Neural cell (in vitro differentiated cells): ENCODE measurements around the gene GNG12. TPM values are rescaled to one million over a fixed set of nuclear protein-coding genes. Genes with fewer than 3 reads are reported as not detected.

Experiments used
- H2AFZ ChIP-seq: fragments of 200-600, 300-800 bp; sonication (generic), shearing (Covaris generic); 2 replicates; pipeline ENCODE4 v1.6.0; 2014; ENCODE audit warnings: low read depth, mild to moderate bottlenecking, antibody characterized with exemption, low read length, moderate library complexity
- H3F3A ChIP-seq: fragments of 200-600 bp; shearing (Covaris generic); 2 replicates; pipeline ENCODE4 v1.6.1; 2016; ENCODE audit warnings: mild to moderate bottlenecking, moderate library complexity, mixed read lengths, antibody characterized with exemption, low read length; ENCODE audit not compliant: insufficient read depth, poor library complexity, severe bottlenecking
- H3K27ac ChIP-seq: fragments of 200-600, 300-800 bp; sonication (generic), shearing (Covaris generic); 2 replicates; pipeline ENCODE4 v1.5.1; 2014; ENCODE audit warnings: mild to moderate bottlenecking, low read length, moderate library complexity
- H3K27me3 ChIP-seq: fragments of 300-800, 200-600 bp; sonication (generic), shearing (Covaris generic); 2 replicates; pipeline ENCODE4 v1.6.0; 2014; ENCODE audit warnings: mild to moderate bottlenecking, low read depth, low read length, moderate library complexity; ENCODE audit not compliant: insufficient read depth
- H3K36me3 ChIP-seq: fragments of 300-800, 200-600 bp; sonication (generic), shearing (Covaris generic); 2 replicates; pipeline ENCODE4 v1.5.1; 2014; ENCODE audit warnings: mild to moderate bottlenecking, antibody characterized with exemption, low read length, moderate library complexity; ENCODE audit not compliant: insufficient read depth
- H3K4me2 ChIP-seq: fragments of 300-800, 200-600 bp; sonication (generic), shearing (Covaris generic); 2 replicates; pipeline ENCODE4 v1.6.0; 2014; ENCODE audit warnings: mild to moderate bottlenecking, low read length
- H3K4me3 ChIP-seq: fragments of 300-800, 200-600 bp; sonication (generic), shearing (Covaris generic); 2 replicates; pipeline ENCODE4 v1.5.1; 2014; ENCODE audit warnings: mild to moderate bottlenecking, low read length, moderate library complexity
- H3K79me2 ChIP-seq: fragments of 200-600 bp; shearing (Covaris generic); replicated peaks from 2 replicates; pipeline ENCODE4 v1.6.0; 2014; ENCODE audit warnings: mild to moderate bottlenecking, low read length, moderate library complexity; ENCODE audit not compliant: insufficient read depth
- H3K9ac ChIP-seq: fragments of 300-800, 200-600 bp; sonication (generic), shearing (Covaris generic); 2 replicates; pipeline ENCODE4 v1.6.1; 2016; ENCODE audit warnings: mild to moderate bottlenecking, low read length, mixed read lengths
- H3K9me2 ChIP-seq: fragments of 200-600 bp; shearing (Covaris generic); 2 replicates; pipeline ENCODE4 v1.6.1; 2016; ENCODE audit warnings: mild to moderate bottlenecking, low read length, mixed read lengths; ENCODE audit not compliant: insufficient read depth
- H3K9me3 ChIP-seq: fragments of 200-600, 300-800 bp; sonication (generic), shearing (Covaris generic); 2 replicates; pipeline ENCODE4 v1.6.1; 2016; ENCODE audit warnings: mild to moderate bottlenecking, mixed run types, low read length, moderate library complexity, mixed read lengths
- H4K20me1 ChIP-seq: fragments of 200-600 bp; shearing (Covaris generic); 2 replicates; pipeline ENCODE4 v1.6.1; 2016; ENCODE audit warnings: mild to moderate bottlenecking, mixed run types; ENCODE audit not compliant: insufficient read depth
- CTCF ChIP-seq: fragments of 450-650 bp; IDR thresholded peaks from 2 replicates; pipeline ENCODE4 v1.5.1; 2014; ENCODE audit warnings: antibody characterized with exemption, mild to moderate bottlenecking, moderate library complexity; ENCODE audit not compliant: poor library complexity, severe bottlenecking
- EP300 ChIP-seq: fragments of 450-650 bp; conservative IDR thresholded peaks from 2 replicates; pipeline ENCODE4 v1.6.1; 2014; ENCODE audit warnings: antibody characterized with exemption, mild to moderate bottlenecking, moderate library complexity; ENCODE audit not compliant: poor library complexity, severe bottlenecking
- EZH2 ChIP-seq: fragments of 200-600, 300-800 bp; shearing (Covaris generic), sonication (generic); IDR thresholded peaks from 2 replicates; pipeline ENCODE4 v1.6.1; 2014; ENCODE audit warnings: antibody characterized with exemption, low read length, borderline replicate concordance, mild to moderate bottlenecking; ENCODE audit not compliant: insufficient read depth, poor library complexity, severe bottlenecking
- MXI1 ChIP-seq: fragments of 450-650 bp; conservative IDR thresholded peaks from 2 replicates; pipeline ENCODE4 v1.6.1; 2014; ENCODE audit warnings: antibody characterized with exemption, mild to moderate bottlenecking; ENCODE audit not compliant: poor library complexity, severe bottlenecking
- POLR2AphosphoS5 ChIP-seq: IDR thresholded peaks from 2 replicates; pipeline ENCODE4 v1.6.1; 2012
- RAD21 ChIP-seq: fragments of 450-650 bp; conservative IDR thresholded peaks from 2 replicates; pipeline ENCODE4 v1.6.1; 2014; ENCODE audit warnings: antibody characterized with exemption, mild to moderate bottlenecking, moderate library complexity
- REST ChIP-seq: IDR thresholded peaks from 2 replicates; pipeline ENCODE4 v1.6.1; 2012; ENCODE audit warnings: borderline replicate concordance
- SMC3 ChIP-seq: fragments of 450-650 bp; conservative IDR thresholded peaks from 2 replicates; pipeline ENCODE4 v1.6.1; 2014; ENCODE audit warnings: antibody characterized with exemption, mild to moderate bottlenecking, moderate library complexity; ENCODE audit not compliant: poor library complexity
- TAF1 ChIP-seq: IDR thresholded peaks from 2 replicates; pipeline ENCODE4 v1.6.1; 2012; ENCODE audit warnings: low read depth
- polyA plus RNA-seq: library from polyadenylated mRNA; depleted of rRNA; stranded (reverse); fragments of >200 nt; gene quantifications from 2 replicates; pipeline ENCODE4 v1.2.3, GENCODE V29; 2014

The GNG12 gene
- polyA plus RNA-seq, 1 donor from 2014 or later, result 0.35 TPM

- Histone ChIP-seq H3K79me2 (no peaks in the 10 kb centered on the region), H3K9ac (no peak overlapping the region), H3K27ac (no peak overlapping the region), H4K20me1 (no peaks in the 10 kb centered on the region), H3K4me3 (no peak overlapping the region), H3K9me2 (no peaks in the 10 kb centered on the region), H3K9me3 (no peaks in the 10 kb centered on the region), H3K4me2 (no peak overlapping the region), H3F3A (no peaks in the 10 kb centered on the region), H3K27me3 (no peaks in the 10 kb centered on the region), H3K36me3 (no peaks in the 10 kb centered on the region), H2AFZ (no peak overlapping the region)
- TF ChIP-seq EZH2, result no peak
- TF ChIP-seq MXI1, result no peak
- TF ChIP-seq REST, result no peak
- TF ChIP-seq SMC3, result no peak
- TF ChIP-seq TAF1, result no peak
- TF ChIP-seq CTCF, result no peak
- TF ChIP-seq EP300, result no peak
- no peak for TF ChIP-seq POLR2AphosphoS5
- no peak for TF ChIP-seq RAD21
Measured at GRCh38 chr1:67747671-67748546, 85.4 kb downstream of the GNG12 start.

GRCh38 chr1:67745875-67746698, 87.2 kb downstream of the GNG12 start:
- no peak overlapping the region for H3K4me3 ChIP-seq
- H3K27ac ChIP-seq, result no peak overlapping the region
- no peaks in the 10 kb centered on the region for H3K9me3 ChIP-seq
- no peak overlapping the region for H3K9ac ChIP-seq
- H2AFZ ChIP-seq, result no peak overlapping the region
- no peak for TF ChIP-seq REST
- no peak for TF ChIP-seq SMC3
- no peak for TF ChIP-seq RAD21
- TF ChIP-seq EZH2, result no peak
- H3K36me3 ChIP-seq, result no peaks in the 10 kb centered on the region
- H3K79me2 ChIP-seq, result no peaks in the 10 kb centered on the region
- H3K9me2 ChIP-seq, result no peaks in the 10 kb centered on the region
- H3K27me3 ChIP-seq, result no peaks in the 10 kb centered on the region
- no peak overlapping the region for H3K4me2 ChIP-seq
- no peaks in the 10 kb centered on the region for H4K20me1 ChIP-seq
- no peaks in the 10 kb centered on the region for H3F3A ChIP-seq
